ENCODE measurements around the gene STAB1. TPM values are rescaled to one million over a fixed set of nuclear protein-coding genes. Genes with fewer than 3 reads are reported as not detected.

Gene STAB1
- polyA plus RNA-seq, 2 of the 4 experiments (the other 2 are of a cell fraction), result not detected

DNA sequence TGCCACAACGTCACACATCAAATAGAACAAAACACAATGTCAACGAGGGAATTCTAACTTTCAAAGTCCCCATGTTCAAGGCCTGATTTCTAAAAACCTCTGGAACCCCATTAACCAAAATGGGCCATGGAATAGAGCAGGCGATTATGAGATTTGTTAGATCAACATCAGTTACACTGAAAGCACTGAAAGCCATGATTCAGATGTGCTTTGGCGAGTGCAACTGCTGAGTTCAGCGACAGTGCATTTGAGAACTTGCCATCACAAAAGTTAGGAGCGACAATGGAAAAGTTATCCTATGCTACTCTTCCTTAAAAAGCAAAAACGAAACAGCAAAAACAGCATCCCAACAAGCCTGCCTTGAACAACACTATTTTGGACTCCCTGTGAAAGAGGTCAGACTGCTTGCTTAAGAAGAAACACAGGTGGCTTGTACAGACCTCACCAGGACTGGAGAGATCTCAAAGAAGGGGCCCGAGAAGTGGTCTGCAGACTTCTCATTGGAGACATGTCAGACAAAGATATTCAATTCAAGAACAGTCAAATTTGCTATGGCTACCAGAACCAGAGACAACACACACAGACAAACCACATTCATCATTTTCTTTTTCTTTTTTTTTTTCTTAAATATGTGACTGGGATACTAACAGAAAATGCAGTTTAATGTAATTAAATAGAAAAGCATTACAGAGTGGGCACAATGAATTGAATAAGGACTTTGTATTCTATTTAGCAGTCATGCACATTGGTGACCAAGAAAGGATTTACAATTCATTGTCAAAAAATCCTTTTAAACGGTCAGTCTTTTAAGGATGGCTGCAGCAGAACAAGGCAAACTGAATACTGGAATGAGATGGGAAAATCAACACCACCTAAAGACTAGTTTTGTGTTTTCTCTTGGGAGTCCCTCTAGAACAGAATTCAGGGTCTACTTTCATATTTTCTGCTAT, 62.1 kb downstream of the STAB1 start:
- WGBS (ENCODE audit: missing lambda C conversion rate), result 92% methylated on average over 9 of the region's 9 CpGs
- ChIA-PET CTCF (no interaction called here), POLR2A (no interaction called here)
- Histone ChIP-seq H3K4me1 (peaks cover 4% of the 10 kb centered on the region; the same call in 1 of the 3 replicates), H3K9me3 (no peaks in the 10 kb centered on the region), H3K27ac (no peak overlapping the region), H3K4me2 (no peak overlapping the region), H3K4me3 (no peak overlapping the region)
- no peak for ATAC-seq
- TF ChIP-seq RFX5 (IDR thresholded peaks at IDR 0.05), result no peak
- no peak for TF ChIP-seq EP300 (IDR thresholded peaks at IDR 0.05)
- no peak for TF ChIP-seq MAFK (IDR thresholded peaks at IDR 0.05; ENCODE audit: partially characterized antibody)
- no peak for DNase-seq (ENCODE audit: low read depth in 1 of 2, low spot score in 1 of 2)
- FAIRE-seq, result no peak

DNA sequence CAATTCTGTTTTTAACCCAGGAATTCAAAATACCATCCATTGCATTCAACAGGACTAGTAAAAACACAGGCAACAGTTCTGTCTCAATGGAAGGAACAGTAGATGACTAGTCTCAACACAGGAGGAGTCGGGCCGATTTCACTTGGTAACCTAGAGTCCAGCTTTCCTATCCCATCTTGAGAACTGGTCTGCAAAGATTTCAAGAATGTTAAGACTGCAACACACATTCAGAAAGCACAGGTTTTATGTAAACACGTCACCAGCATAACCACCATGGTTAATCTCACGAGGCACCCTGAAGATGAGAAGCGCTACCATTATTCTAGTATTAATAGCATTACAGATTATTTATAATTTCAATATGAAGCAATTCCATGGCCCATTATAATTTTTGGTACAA, 63.3 kb downstream of the STAB1 start:
- H3K27ac ChIP-seq, result no peak overlapping the region
- H3K4me3 ChIP-seq, result no peak overlapping the region
- no peak overlapping the region for H3K4me2 ChIP-seq
- DNase-seq (ENCODE audit: low read depth in 1 of 2, low spot score in 1 of 2) (no peak), FAIRE-seq (no peak), ATAC-seq (no peak)
- POLR2A ChIA-PET, result no interaction called here
- H3K4me1 ChIP-seq, result no peaks in the 10 kb centered on the region
- CTCF ChIA-PET, result no interaction called here
- no peaks in the 10 kb centered on the region for H3K9me3 ChIP-seq
- TF ChIP-seq RARB (CRISPR knock-in tag; IDR thresholded peaks at IDR 0.05) (no peak), SREBF2 (IDR thresholded peaks at IDR 0.05) (no peak), MAFK (IDR thresholded peaks at IDR 0.05; ENCODE audit: partially characterized antibody) (no peak), FOXS1 (CRISPR knock-in tag; IDR thresholded peaks at IDR 0.05) (no peak), CEBPB (IDR thresholded peaks at IDR 0.05) (no peak), CBX8 (IDR thresholded peaks at IDR 0.05) (no peak), EP300 (IDR thresholded peaks at IDR 0.05) (no peak), ZC3H11A (IDR thresholded peaks at IDR 0.05) (no peak), EHMT2 (IDR thresholded peaks at IDR 0.05; ENCODE audit: low read depth) (no peak), CHD4 (IDR thresholded peaks at IDR 0.05; ENCODE audit: borderline replicate concordance) (no peak), PHF8 (IDR thresholded peaks at IDR 0.05; ENCODE audit: borderline replicate concordance, low read depth) (no peak), MYC (IDR thresholded peaks at IDR 0.05; ENCODE audit: borderline replicate concordance, low read length) (no peak), NFE2L2 (conservative IDR thresholded peaks at IDR 0.05; ENCODE audit: low read length) (no peak), NR3C1 (IDR thresholded peaks at IDR 0.05) (no peak), KDM5A (IDR thresholded peaks at IDR 0.05) (no peak)
- WGBS (ENCODE audit: missing lambda C conversion rate), result 93% methylated on average over 5 of the region's 5 CpGs

DNA sequence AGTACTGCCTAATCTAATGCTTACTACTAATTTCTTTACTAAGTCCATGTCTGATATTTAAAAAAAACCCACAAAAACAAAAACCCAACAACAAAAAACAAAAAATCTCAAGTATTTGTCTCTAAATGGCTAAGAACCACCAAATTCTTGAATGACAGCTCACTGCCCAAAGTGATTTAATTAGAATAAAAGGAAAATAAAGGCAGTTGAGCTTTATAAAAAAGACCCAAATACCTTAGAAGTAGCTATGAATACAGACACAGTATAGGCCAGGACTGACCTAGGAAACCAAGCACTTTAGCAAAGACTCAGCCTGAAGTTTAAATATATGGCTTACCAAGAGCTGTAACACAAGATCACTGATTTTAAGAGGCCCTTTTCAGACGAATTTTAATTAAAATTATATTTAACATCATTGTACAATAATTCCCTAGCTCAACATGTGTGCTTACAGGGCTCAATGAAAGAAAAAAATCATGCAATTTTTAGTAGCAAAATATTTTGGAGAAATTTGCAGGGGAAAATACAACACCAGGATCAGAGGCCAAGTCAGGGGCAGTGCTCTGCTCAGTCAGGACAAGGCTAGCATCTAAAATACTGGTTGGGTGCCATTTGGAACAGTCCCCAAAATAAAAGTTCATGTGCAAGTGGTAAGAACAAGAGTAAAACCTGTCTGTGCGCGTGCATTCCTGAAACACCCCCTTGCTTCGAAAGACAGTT, 66.0 kb downstream of the STAB1 start:
- no peak for FAIRE-seq
- no peaks in the 10 kb centered on the region for H3K4me1 ChIP-seq
- ChIA-PET POLR2A (interaction anchor here (1.4 kb wide), 1 partner anchor 25 kb away, joined by 3 read pairs; the partner anchor contains the start of gene UQCC5), CTCF (interaction anchor here (1.4 kb wide), 1 partner anchor 89 kb away, joined by 3 read pairs; no protein-coding TSS in a partner anchor)
- no peak overlapping the region for H3K4me3 ChIP-seq
- WGBS (ENCODE audit: missing lambda C conversion rate), result 77% methylated on average over 4 of the region's 4 CpGs
- ATAC-seq, result no peak
- no peak overlapping the region for H3K27ac ChIP-seq
- no peak for TF ChIP-seq SMC3 (IDR thresholded peaks at IDR 0.05)
- TF ChIP-seq RAD21 (conservative IDR thresholded peaks at IDR 0.05 in 1 of 2, IDR thresholded peaks at IDR 0.05 in 1 of 2), result no peak
- no peak for TF ChIP-seq FOXS1 (CRISPR knock-in tag; IDR thresholded peaks at IDR 0.05)
- no peak for TF ChIP-seq FOSL2 (IDR thresholded peaks at IDR 0.05)
- TF ChIP-seq FOSL2 (CRISPR knock-in tag; IDR thresholded peaks at IDR 0.05), result no peak
- TF ChIP-seq HDAC2 (IDR thresholded peaks at IDR 0.05), result no peak
- TF ChIP-seq CBX8 (IDR thresholded peaks at IDR 0.05), result no peak
- TF ChIP-seq MAZ (IDR thresholded peaks at IDR 0.05; ENCODE audit: borderline replicate concordance, low read depth, low read length), result no peak
- TF ChIP-seq, protein P1, sequence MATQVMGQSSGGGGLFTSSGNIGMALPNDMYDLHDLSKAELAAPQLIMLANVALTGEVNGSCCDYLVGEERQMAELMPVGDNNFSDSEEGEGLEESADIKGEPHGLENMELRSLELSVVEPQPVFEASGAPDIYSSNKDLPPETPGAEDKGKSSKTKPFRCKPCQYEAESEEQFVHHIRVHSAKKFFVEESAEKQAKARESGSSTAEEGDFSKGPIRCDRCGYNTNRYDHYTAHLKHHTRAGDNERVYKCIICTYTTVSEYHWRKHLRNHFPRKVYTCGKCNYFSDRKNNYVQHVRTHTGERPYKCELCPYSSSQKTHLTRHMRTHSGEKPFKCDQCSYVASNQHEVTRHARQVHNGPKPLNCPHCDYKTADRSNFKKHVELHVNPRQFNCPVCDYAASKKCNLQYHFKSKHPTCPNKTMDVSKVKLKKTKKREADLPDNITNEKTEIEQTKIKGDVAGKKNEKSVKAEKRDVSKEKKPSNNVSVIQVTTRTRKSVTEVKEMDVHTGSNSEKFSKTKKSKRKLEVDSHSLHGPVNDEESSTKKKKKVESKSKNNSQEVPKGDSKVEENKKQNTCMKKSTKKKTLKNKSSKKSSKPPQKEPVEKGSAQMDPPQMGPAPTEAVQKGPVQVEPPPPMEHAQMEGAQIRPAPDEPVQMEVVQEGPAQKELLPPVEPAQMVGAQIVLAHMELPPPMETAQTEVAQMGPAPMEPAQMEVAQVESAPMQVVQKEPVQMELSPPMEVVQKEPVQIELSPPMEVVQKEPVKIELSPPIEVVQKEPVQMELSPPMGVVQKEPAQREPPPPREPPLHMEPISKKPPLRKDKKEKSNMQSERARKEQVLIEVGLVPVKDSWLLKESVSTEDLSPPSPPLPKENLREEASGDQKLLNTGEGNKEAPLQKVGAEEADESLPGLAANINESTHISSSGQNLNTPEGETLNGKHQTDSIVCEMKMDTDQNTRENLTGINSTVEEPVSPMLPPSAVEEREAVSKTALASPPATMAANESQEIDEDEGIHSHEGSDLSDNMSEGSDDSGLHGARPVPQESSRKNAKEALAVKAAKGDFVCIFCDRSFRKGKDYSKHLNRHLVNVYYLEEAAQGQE (IDR thresholded peaks at IDR 0.05), result no peak
- no peak for TF ChIP-seq ZNF302 (CRISPR knock-in tag; IDR thresholded peaks at IDR 0.05)
- TF ChIP-seq, protein P2, sequence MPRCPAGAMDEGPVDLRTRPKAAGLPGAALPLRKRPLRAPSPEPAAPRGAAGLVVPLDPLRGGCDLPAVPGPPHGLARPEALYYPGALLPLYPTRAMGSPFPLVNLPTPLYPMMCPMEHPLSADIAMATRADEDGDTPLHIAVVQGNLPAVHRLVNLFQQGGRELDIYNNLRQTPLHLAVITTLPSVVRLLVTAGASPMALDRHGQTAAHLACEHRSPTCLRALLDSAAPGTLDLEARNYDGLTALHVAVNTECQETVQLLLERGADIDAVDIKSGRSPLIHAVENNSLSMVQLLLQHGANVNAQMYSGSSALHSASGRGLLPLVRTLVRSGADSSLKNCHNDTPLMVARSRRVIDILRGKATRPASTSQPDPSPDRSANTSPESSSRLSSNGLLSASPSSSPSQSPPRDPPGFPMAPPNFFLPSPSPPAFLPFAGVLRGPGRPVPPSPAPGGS (IDR thresholded peaks at IDR 0.05), result no peak
- TF ChIP-seq HOXB13 (CRISPR knock-in tag; IDR thresholded peaks at IDR 0.05; ENCODE audit: low read depth), result no peak
- TF ChIP-seq HOXB5 (CRISPR knock-in tag; IDR thresholded peaks at IDR 0.05), result no peak
- H3K9me3 ChIP-seq, result no peaks in the 10 kb centered on the region
- no peak overlapping the region for H3K4me2 ChIP-seq
- no peak for DNase-seq (ENCODE audit: low read depth in 1 of 2, low spot score in 1 of 2)
